DND-41 (cell line): ENCODE results near the gene NR2F1.
A peak's percentile ranks its signal among the peaks of the same experiment; 100 is the strongest.

ENCODE experiments used
- ATAC-seq: fragments of 200-7000 bp; cut with Tn5 transposase; 3 replicates; pipeline ENCODE4 v1.9.1; 2021; ENCODE audit warnings: low read depth; ENCODE audit not compliant: insufficient read depth
- DNase-seq: peaks from one replicate; pipeline ENCODE4 v3.0.0-alpha.2; 2020
- H2AFZ ChIP-seq: 2 replicates; pipeline ENCODE4 v1.6.0; 2012; ENCODE audit warnings: low read depth, low read length
- H3K27ac ChIP-seq: 2 replicates; pipeline ENCODE4 v1.5.1; 2012; ENCODE audit warnings: low read length, inconsistent platforms
- H3K27me3 ChIP-seq: fragments of 200-600 bp; sonication (generic); 2 replicates; pipeline ENCODE4 v1.6.0; 2012; ENCODE audit warnings: low read length, mild to moderate bottlenecking, inconsistent platforms; ENCODE audit not compliant: insufficient read depth, poor library complexity
- H3K36me3 ChIP-seq: 2 replicates; pipeline ENCODE4 v1.5.1; 2012; ENCODE audit warnings: low read length, inconsistent platforms; ENCODE audit not compliant: insufficient read depth
- H3K4me1 ChIP-seq: 2 replicates; pipeline ENCODE4 v1.5.1; 2012; ENCODE audit warnings: mild to moderate bottlenecking, low read length; ENCODE audit not compliant: insufficient read depth
- H3K4me2 ChIP-seq: 2 replicates; pipeline ENCODE4 v1.6.0; 2012; ENCODE audit warnings: mild to moderate bottlenecking, moderate library complexity, low read length, inconsistent platforms; ENCODE audit not compliant: insufficient read depth
- H3K4me3 ChIP-seq, 2 experiments: fragments of 200-600 bp in 1 of 2; shearing (Covaris generic) in 1 of 2; 2 replicates each; pipeline ENCODE4 v1.5.1; 2012 to 2016; ENCODE audit warnings: inconsistent platforms in 2 of 2, low read length in 2 of 2, mild to moderate bottlenecking in 2 of 2, low read depth in 1 of 2, moderate library complexity in 1 of 2
- H3K79me2 ChIP-seq: 2 replicates; pipeline ENCODE4 v1.6.0; 2012; ENCODE audit warnings: low read length, inconsistent platforms; ENCODE audit not compliant: insufficient read depth
- H3K9ac ChIP-seq: 2 replicates; pipeline ENCODE4 v1.6.0; 2012; ENCODE audit warnings: low read depth, mild to moderate bottlenecking, inconsistent platforms, low read length, moderate library complexity
- H3K9me3 ChIP-seq: 2 replicates; pipeline ENCODE4 v1.5.1; 2012; ENCODE audit warnings: low read length, moderate library complexity, mild to moderate bottlenecking, inconsistent platforms; ENCODE audit not compliant: insufficient read depth, severe bottlenecking
- H4K20me1 ChIP-seq: 2 replicates; pipeline ENCODE4 v1.6.0; 2012; ENCODE audit warnings: low read length; ENCODE audit not compliant: insufficient read depth
- EZH2 ChIP-seq: IDR thresholded peaks from 3 replicates; pipeline ENCODE4 v1.6.1; 2012; ENCODE audit warnings: borderline replicate concordance, low read depth, mild to moderate bottlenecking, moderate library complexity, low read length, inconsistent platforms; ENCODE audit not compliant: severe bottlenecking
- TF ChIP-seq, protein P1 (sequence below): IDR thresholded peaks from 2 replicates; pipeline ENCODE4 v1.5.1; 2012; ENCODE audit warnings: borderline replicate concordance, low read length, moderate library complexity, mild to moderate bottlenecking; ENCODE audit not compliant: poor library complexity, severe bottlenecking; ENCODE audit errors: extremely low read depth

Gene NR2F1

DNA sequence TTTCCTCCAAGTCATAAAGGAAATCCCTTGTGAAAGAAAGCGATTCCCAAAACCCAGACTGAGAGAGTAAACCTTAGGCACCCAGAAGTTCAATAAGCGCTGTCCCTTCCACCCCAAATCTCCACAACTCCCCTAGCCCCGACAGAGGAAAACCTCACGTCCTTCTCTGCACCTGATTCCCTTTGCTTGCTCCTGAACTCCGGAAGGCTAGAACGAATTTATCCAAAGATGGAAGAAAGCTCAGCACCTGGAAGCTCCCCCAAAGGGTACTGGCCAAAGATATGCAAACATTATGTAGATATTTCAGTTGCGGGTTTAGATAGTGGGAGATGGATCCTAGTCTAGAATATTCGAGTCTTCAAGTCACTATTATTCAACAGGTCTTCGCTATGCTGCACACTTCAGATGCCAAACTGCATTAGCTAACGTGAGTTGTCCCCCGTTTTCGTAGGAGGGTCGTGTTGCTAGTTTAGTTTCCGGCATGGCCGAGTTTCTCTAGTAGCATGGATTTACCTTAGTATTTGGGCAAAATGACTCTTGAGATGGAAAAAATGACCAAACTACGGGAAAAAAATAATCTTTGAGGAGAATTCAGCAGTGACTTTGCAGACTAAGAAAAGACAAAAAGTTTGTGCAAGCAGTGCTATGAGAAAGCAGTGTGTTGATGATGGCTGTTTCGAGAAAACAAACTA lies 27.7 kb downstream of the NR2F1 start:
- Histone ChIP-seq H4K20me1 (no peaks in the 10 kb centered on the region), H3K36me3 (no peaks in the 10 kb centered on the region), H3K4me1 (peaks cover 4% of the 10 kb centered on the region; the same call in 1 of the 2 replicates), H3K4me3 (no peak overlapping the region), H3K27ac (no peak overlapping the region), H3K9me3 (no peaks in the 10 kb centered on the region), H3K79me2 (no peaks in the 10 kb centered on the region), H3K9ac (no peak overlapping the region), H3K27me3 (peaks cover 52% of the 10 kb centered on the region), H2AFZ (no peak overlapping the region), H3K4me2 (no peak overlapping the region)
- TF ChIP-seq, protein P1, sequence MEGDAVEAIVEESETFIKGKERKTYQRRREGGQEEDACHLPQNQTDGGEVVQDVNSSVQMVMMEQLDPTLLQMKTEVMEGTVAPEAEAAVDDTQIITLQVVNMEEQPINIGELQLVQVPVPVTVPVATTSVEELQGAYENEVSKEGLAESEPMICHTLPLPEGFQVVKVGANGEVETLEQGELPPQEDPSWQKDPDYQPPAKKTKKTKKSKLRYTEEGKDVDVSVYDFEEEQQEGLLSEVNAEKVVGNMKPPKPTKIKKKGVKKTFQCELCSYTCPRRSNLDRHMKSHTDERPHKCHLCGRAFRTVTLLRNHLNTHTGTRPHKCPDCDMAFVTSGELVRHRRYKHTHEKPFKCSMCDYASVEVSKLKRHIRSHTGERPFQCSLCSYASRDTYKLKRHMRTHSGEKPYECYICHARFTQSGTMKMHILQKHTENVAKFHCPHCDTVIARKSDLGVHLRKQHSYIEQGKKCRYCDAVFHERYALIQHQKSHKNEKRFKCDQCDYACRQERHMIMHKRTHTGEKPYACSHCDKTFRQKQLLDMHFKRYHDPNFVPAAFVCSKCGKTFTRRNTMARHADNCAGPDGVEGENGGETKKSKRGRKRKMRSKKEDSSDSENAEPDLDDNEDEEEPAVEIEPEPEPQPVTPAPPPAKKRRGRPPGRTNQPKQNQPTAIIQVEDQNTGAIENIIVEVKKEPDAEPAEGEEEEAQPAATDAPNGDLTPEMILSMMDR: no peak
- TF ChIP-seq EZH2: peak; percentile 36
- ATAC-seq (no peak), DNase-seq (no peak)

- Histone ChIP-seq H3K79me2 (no peaks in the 10 kb centered on the region), H3K27ac (no peak overlapping the region), H3K9ac (no peak overlapping the region), H4K20me1 (no peaks in the 10 kb centered on the region), H3K36me3 (no peaks in the 10 kb centered on the region), H3K9me3 (no peaks in the 10 kb centered on the region), H3K4me2 (no peak overlapping the region), H2AFZ (no peak overlapping the region), H3K4me1 (peaks cover 4% of the 10 kb centered on the region; the same call in 1 of the 2 replicates), H3K4me3 (no peak overlapping the region), H3K27me3 (peaks cover 48% of the 10 kb centered on the region)
- ATAC-seq (no peak), DNase-seq (no peak)
- no peak for TF ChIP-seq EZH2
- TF ChIP-seq, protein P1: no peak
Measured at GRCh38 chr5:93611273-93611975, 28.4 kb downstream of the NR2F1 start.

- Histone ChIP-seq H3K4me1 (peaks cover 4% of the 10 kb centered on the region; the same call in 1 of the 2 replicates), H3K79me2 (no peaks in the 10 kb centered on the region), H3K27me3 (peaks cover 47% of the 10 kb centered on the region), H3K36me3 (no peaks in the 10 kb centered on the region), H3K9me3 (no peaks in the 10 kb centered on the region), H4K20me1 (no peaks in the 10 kb centered on the region), H2AFZ (no peak overlapping the region), H3K27ac (no peak overlapping the region), H3K9ac (no peak overlapping the region), H3K4me3 (no peak overlapping the region), H3K4me2 (no peak overlapping the region)
- DNase-seq: no peak
- ATAC-seq: no peak
- TF ChIP-seq, protein P1: no peak
- TF ChIP-seq EZH2: no peak
Measured at GRCh38 chr5:93611976-93612854, 29.2 kb downstream of the NR2F1 start.
